DOHH2 (cell line): ENCODE data around the gene MAP3K4.

ENCODE experiments used
- H3F3A ChIP-seq: fragments of 200-600 bp; sonication (generic), shearing (Covaris generic); 2 replicates; pipeline ENCODE4 v1.6.0; 2016; ENCODE audit warnings: antibody characterized with exemption, mild to moderate bottlenecking; ENCODE audit not compliant: control insufficient read depth, insufficient read depth
- H3K27ac ChIP-seq: fragments of 200-600 bp; sonication (generic); 2 replicates; pipeline ENCODE4 v1.5.1; 2014; ENCODE audit warnings: low read depth, mild to moderate bottlenecking, low read length, moderate library complexity
- H3K27me3 ChIP-seq: fragments of 200-600 bp; sonication (generic); 2 replicates; pipeline ENCODE4 v1.6.1; 2014; ENCODE audit warnings: mild to moderate bottlenecking, low read length, mixed read lengths; ENCODE audit not compliant: control insufficient read depth
- H3K36me3 ChIP-seq: fragments of 200-600 bp; sonication (generic); 2 replicates; pipeline ENCODE4 v1.6.1; 2014; ENCODE audit warnings: mild to moderate bottlenecking, low read length, moderate library complexity, mixed read lengths; ENCODE audit not compliant: control insufficient read depth
- H3K4me1 ChIP-seq: fragments of 200-600 bp; sonication (generic); 2 replicates; pipeline ENCODE4 v1.6.1; 2014; ENCODE audit warnings: mild to moderate bottlenecking, low read length, mixed read lengths; ENCODE audit not compliant: control insufficient read depth
- H3K4me2 ChIP-seq: fragments of 200-600 bp; sonication (generic); 2 replicates; pipeline ENCODE4 v1.6.0; 2014; ENCODE audit warnings: mild to moderate bottlenecking, low read length, moderate library complexity
- H3K4me3 ChIP-seq: fragments of 200-600 bp; sonication (generic); 2 replicates; pipeline ENCODE4 v1.5.1; 2014; ENCODE audit warnings: mild to moderate bottlenecking, low read length, mixed read lengths
- H3K79me2 ChIP-seq: fragments of 200-600 bp; sonication (generic); 2 replicates; pipeline ENCODE4 v1.6.1; 2014; ENCODE audit warnings: mild to moderate bottlenecking, low read length, mixed read lengths; ENCODE audit not compliant: control insufficient read depth
- H3K9me2 ChIP-seq: fragments of 200-600 bp; sonication (generic); replicated peaks from 2 replicates; pipeline ENCODE4 v1.6.1; 2014; ENCODE audit warnings: mild to moderate bottlenecking, low read length, mixed read lengths; ENCODE audit not compliant: control insufficient read depth
- H3K9me3 ChIP-seq: fragments of 200-600 bp; sonication (generic); 2 replicates; pipeline ENCODE4 v1.6.1; 2014; ENCODE audit warnings: antibody characterized with exemption, low read length, mixed read lengths; ENCODE audit not compliant: control insufficient read depth, insufficient read depth
- H4K20me1 ChIP-seq: fragments of 200-600 bp; sonication (generic); 2 replicates; pipeline ENCODE4 v1.6.0; 2014; ENCODE audit warnings: low read depth, mild to moderate bottlenecking, antibody characterized with exemption, low read length, moderate library complexity; ENCODE audit not compliant: control insufficient read depth, insufficient read depth
- EZH2phosphoT487 ChIP-seq: fragments of 200-600 bp; sonication (generic); IDR thresholded peaks from 2 replicates; pipeline ENCODE4 v1.6.1; 2017; ENCODE audit warnings: borderline replicate concordance, mild to moderate bottlenecking, antibody characterized with exemption, low read length, moderate library complexity, mixed read lengths
- TF ChIP-seq, protein P1 (sequence below): fragments of 200-600 bp; sonication (generic); IDR thresholded peaks from one replicate; pipeline ENCODE4 v1.5.1; 2014; ENCODE audit warnings: antibody characterized with exemption, mild to moderate bottlenecking, low read depth, low read length; ENCODE audit not compliant: poor library complexity, severe bottlenecking

MAP3K4 gene

DNA sequence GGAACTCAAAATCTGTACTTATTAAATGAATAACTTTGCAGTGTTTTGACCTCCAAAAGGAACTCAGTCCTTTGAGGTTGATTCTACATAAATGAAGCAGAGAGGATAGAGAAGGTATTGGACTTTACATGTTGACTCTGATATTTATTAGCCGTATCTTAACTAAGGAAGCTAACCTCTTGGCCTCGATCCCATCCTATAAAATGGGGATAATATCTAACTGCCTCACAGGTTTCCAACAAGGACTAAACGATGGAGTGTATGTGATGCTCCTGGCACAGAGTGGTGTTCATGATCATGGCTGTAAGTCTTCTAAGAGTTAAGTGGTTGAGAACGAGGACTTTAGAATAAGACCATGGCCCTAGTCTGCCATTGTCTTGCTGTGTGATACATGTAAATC, 24.2 kb upstream of the MAP3K4 start:
- no peaks in the 10 kb centered on the region for H4K20me1 ChIP-seq

DNA sequence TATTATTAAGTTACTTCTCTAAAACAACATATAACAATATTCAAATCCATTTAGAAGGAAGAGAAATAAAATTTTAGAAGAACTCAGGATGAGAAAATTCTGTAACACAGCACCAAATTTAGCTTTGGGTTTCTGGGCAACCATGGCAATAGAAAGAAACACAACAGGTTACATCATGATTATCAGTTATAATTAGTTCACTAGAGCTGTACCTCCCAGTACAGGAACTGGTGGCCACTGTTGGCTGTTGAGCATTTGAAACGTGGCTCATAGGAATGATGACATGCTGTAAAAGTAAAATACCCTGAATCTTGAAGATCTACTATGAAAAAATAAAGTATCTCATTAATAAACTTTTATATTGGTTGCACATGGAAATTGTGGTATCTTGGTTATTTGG, 23.7 kb upstream of the MAP3K4 start:
- no peak overlapping the region for H3K27ac ChIP-seq

More for the DNA sequence above, 24.2 kb upstream of the MAP3K4 start:
- H3K9me3 ChIP-seq = no peaks in the 10 kb centered on the region
- no peak overlapping the region for H3K27ac ChIP-seq
- no peak overlapping the region for H3K4me3 ChIP-seq
- 0 out of 2 replicates have a peak, but pooled peaks cover 2% of the 10 kb centered on the region for H3K27me3 ChIP-seq
- no peak overlapping the region for H3K4me2 ChIP-seq
- peaks cover 4% of the 10 kb centered on the region; the same call in 1 of the 2 replicates for H3K4me1 ChIP-seq
- no peak for TF ChIP-seq EZH2phosphoT487
- TF ChIP-seq, protein P1, sequence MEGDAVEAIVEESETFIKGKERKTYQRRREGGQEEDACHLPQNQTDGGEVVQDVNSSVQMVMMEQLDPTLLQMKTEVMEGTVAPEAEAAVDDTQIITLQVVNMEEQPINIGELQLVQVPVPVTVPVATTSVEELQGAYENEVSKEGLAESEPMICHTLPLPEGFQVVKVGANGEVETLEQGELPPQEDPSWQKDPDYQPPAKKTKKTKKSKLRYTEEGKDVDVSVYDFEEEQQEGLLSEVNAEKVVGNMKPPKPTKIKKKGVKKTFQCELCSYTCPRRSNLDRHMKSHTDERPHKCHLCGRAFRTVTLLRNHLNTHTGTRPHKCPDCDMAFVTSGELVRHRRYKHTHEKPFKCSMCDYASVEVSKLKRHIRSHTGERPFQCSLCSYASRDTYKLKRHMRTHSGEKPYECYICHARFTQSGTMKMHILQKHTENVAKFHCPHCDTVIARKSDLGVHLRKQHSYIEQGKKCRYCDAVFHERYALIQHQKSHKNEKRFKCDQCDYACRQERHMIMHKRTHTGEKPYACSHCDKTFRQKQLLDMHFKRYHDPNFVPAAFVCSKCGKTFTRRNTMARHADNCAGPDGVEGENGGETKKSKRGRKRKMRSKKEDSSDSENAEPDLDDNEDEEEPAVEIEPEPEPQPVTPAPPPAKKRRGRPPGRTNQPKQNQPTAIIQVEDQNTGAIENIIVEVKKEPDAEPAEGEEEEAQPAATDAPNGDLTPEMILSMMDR = no peak
- no peaks in the 10 kb centered on the region for H3K9me2 ChIP-seq
- no peaks in the 10 kb centered on the region for H3K36me3 ChIP-seq
- no peaks in the 10 kb centered on the region for H3K79me2 ChIP-seq
- no peaks in the 10 kb centered on the region for H3F3A ChIP-seq

DNA sequence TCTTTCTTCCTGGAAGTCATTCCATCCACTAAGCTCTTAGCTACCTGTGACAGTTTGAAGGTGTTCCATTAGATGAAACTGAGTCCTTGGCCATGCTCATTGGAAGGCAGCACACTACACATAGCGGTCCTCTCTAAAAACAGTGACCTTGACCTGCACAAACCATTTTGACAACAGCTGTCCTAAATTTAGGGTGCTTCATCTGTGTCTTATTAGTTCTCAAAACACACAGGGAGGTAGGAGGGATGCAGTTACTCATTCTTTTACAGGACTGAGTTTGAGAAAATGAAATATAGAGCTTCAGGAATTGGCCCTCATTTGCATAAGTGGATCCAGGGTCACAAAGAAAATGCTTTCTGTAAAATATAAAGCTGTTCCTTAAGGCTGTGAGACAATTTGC, 20.4 kb upstream of the MAP3K4 start:
- Histone ChIP-seq H4K20me1 (no peaks in the 10 kb centered on the region), H3K4me1 (peaks cover 4% of the 10 kb centered on the region; the same call in 1 of the 2 replicates), H3K9me3 (no peaks in the 10 kb centered on the region), H3K79me2 (no peaks in the 10 kb centered on the region), H3K4me3 (no peak overlapping the region), H3K36me3 (no peaks in the 10 kb centered on the region), H3F3A (no peaks in the 10 kb centered on the region), H3K27me3 (0 out of 2 replicates have a peak, but pooled peaks cover 2% of the 10 kb centered on the region), H3K9me2 (no peaks in the 10 kb centered on the region), H3K4me2 (no peak overlapping the region), H3K27ac (no peak overlapping the region)
- TF ChIP-seq EZH2phosphoT487 = no peak
- TF ChIP-seq, protein P1 = no peak

More for the DNA sequence above, 23.7 kb upstream of the MAP3K4 start:
- Histone ChIP-seq H4K20me1 (no peaks in the 10 kb centered on the region), H3K4me1 (peaks cover 4% of the 10 kb centered on the region; the same call in 1 of the 2 replicates), H3K79me2 (no peaks in the 10 kb centered on the region), H3K36me3 (no peaks in the 10 kb centered on the region), H3K9me3 (no peaks in the 10 kb centered on the region), H3K4me2 (no peak overlapping the region), H3K27me3 (0 out of 2 replicates have a peak, but pooled peaks cover 2% of the 10 kb centered on the region), H3K4me3 (no peak overlapping the region), H3K9me2 (no peaks in the 10 kb centered on the region), H3F3A (no peaks in the 10 kb centered on the region)
- TF ChIP-seq EZH2phosphoT487 = no peak
- TF ChIP-seq, protein P1 = no peak
